ENCODE measurements around the gene VEPH1. TPM values are rescaled to one million over a fixed set of nuclear protein-coding genes. Genes with fewer than 3 reads are reported as not detected.

The VEPH1 gene
- total RNA-seq, 1 experiment from 2014 or later = not detected

- DNase-seq (ENCODE audit: low spot score) = no peak
Measured at GRCh38 chr3:157388976-157389375, 114.2 kb downstream of the VEPH1 start.

GRCh38 chr3:157387708-157388435 is 115.3 kb downstream of the VEPH1 start:
- DNase-seq (ENCODE audit: low spot score) = no peak

DNA sequence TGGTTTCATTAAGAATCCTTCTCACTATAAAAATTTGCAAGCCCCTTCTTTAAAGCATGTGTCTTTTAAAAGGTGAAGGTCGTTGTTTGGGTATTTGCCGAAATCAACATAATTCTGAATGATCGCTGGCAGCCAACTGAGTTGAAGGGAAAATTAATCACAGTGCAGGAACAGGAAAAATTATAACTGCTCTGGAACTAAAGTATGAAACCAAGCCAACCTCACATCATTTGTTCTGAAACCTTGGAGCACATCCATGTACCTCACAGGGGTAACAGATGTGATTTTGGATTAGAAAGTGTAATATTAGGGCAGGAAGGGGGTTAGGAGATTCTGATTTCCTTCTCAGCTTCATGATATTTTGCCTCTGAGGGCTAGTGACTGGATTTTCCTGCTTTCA is 118.7 kb downstream of the VEPH1 start:
- DNase-seq (ENCODE audit: low spot score) = no peak

DNA sequence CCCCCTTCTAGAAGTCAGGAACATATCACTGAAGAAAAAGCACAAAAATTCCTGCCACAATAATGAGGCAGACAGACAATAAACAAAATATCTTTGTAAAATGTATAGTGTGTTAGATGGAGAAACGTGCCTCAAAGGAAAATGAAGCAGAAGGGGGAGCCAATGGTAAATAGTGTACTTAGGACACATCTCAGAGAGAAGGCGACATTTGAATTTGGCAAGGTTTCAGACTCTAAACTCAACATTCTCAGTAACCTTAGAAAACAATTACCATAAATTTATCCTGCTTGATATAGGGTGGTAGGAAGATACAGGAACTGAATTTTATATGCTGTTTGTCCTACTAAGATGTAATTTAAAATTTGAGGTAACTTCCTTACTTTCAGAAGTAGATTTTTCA is 119.2 kb downstream of the VEPH1 start:
- no peak for DNase-seq (ENCODE audit: low spot score)

DNA sequence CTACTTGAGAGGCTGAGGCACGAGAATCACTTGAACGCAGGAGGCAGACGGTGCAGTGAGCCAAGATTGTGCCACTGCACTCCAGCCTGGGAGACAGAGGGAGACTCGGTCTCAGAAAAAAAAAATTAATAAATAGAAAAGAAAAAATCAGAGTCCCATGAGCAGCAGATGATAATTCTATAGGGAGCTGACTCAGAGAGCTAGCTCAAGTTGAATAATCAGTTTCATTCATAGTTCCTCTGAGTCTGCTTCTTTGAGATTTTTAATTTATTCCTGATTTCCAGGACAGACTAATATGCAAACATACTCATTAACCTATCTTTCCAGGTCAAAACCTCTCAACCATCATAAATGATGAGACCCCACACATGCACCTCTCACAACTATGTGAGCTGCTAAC is 121.6 kb downstream of the VEPH1 start:
- no peak for DNase-seq (ENCODE audit: low spot score)

DNA sequence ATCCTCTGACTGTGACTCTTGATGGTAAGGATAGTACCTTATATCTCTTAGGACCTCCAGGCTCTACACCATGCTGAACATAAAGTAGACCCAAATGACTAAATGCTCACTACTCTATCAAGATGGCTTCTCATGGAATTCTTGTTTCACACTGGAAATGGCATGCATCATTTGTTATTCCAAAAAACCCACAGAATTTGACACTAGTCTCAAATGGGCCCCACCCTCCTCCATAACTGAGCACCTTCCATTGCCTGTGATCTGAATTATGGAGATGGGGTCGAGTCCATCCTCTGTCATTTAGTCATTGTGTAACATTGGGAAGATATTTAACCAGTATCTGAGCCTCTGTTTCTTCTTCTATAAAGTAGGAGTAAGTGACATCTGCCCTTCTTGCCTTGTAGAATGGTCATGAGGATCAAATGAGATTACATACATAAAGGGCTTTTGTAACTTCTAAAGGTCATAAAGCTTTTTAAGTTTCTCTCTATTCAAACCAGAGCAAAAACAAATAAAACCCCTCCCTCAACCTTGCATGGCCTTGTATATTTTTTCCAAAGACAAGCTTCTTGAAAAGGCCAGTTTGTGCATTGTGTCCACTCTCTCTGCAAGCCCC is 123.6 kb downstream of the VEPH1 start:
- no peak for DNase-seq (ENCODE audit: low spot score)

- no peak for DNase-seq (ENCODE audit: low spot score)
Measured at GRCh38 chr3:157376603-157377300, 126.5 kb downstream of the VEPH1 start.

DNA sequence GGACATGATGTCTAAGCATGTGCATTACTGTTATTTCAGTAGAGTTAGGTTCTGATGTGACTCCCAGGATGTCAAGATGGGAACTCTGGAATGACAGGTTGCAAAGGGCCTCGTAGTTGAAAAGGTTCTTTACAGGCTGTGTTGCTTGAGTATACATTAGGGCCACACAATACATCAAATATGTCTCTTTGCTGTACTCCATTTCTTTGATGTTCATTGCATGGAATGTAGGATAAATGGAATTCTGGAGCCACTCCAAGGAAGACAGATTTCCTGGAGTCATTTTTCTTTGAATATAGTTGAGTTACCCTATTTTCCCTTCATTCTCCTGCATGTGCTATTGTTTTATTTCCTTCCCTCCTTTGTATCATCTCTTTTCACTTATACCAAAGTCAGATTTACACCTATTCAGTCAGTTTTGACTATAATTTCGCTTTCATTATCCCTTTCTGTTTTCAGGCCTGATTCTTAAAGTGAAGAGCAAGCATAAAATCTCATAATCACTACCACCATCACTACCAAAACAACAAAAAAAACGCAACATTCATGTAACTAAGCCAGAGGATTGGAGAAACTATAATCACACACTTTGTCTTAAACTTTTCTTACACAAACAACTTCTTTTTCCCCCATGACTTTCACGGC is 127.8 kb downstream of the VEPH1 start:
- DNase-seq (ENCODE audit: low spot score) = no peak

GRCh38 chr3:157374933-157375332 is 128.3 kb downstream of the VEPH1 start:
- no peak for DNase-seq (ENCODE audit: low spot score)

GRCh38 chr3:157373783-157374182 is 129.4 kb downstream of the VEPH1 start:
- DNase-seq (ENCODE audit: low spot score) = no peak

DNA sequence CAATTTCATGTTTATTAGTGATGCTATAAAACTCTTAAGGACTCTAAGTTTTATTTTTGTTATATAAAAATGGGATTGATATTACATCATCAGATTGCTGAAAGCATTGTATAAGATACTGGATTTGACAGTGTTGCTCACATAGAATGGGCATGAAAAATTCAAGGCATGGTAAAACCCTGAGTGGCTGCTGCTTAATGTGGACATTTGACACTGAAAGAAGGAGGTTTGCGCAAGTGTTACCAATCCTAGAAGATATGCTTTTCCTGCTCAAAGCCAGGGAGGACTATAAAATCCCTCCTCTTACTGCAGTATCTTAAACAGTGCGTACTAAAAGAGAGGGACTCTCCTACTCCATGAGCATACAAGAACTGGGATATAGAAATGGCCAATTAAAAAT is 132.3 kb downstream of the VEPH1 start:
- no peak for DNase-seq (ENCODE audit: low spot score)

- no peak for DNase-seq (ENCODE audit: low spot score)
Measured at GRCh38 chr3:157369727-157370421, 133.3 kb downstream of the VEPH1 start.

DNA sequence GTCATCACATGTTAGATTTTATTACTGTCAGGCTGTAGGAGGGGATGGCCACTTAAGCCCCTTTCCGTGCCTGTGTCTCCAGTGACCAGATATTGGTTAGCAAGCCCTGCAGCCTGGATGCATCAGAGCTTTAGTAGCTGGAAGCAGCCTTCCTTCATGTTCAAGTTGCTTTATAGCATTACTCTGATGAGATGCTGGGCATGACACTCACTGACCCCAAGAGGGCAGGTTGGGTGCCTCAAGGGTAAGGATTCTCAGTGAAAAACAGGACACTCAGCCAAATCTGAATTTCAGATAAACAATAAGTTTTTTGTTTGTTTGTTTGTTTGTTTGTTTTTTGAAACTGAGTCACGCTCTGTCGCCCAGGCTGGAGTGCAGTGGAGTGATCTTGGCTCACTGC is 135.0 kb downstream of the VEPH1 start:
- no peak for DNase-seq (ENCODE audit: low spot score)

DNA sequence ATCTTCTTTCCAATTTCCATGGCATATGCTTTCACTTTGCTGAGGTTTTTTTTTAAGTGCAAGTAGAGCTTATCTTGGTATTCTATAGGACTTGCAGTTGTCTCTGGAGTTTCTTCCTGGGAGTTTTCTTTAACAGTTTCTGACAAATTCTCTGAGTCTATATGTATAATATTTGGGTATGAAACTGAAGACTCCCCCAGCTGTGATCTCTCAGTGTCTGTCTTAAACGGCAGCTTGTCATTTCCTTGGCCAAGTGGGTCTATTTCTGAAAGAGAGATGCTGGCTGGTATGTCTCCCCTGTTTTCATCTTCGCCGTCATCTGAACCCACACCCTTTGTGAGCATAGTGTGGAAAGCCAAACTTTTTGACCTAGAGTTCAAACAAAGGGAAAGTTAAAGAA is 139.8 kb downstream of the VEPH1 start:
- no peak for DNase-seq (ENCODE audit: low spot score)

GRCh38 chr3:157362348-157362747 is 140.9 kb downstream of the VEPH1 start:
- no peak for DNase-seq (ENCODE audit: low spot score)

GRCh38 chr3:157360044-157360443 is 143.2 kb downstream of the VEPH1 start:
- no peak for DNase-seq (ENCODE audit: low spot score)

- no peak for DNase-seq (ENCODE audit: low spot score)
Measured at GRCh38 chr3:157356541-157356940, 146.7 kb downstream of the VEPH1 start.

DNA sequence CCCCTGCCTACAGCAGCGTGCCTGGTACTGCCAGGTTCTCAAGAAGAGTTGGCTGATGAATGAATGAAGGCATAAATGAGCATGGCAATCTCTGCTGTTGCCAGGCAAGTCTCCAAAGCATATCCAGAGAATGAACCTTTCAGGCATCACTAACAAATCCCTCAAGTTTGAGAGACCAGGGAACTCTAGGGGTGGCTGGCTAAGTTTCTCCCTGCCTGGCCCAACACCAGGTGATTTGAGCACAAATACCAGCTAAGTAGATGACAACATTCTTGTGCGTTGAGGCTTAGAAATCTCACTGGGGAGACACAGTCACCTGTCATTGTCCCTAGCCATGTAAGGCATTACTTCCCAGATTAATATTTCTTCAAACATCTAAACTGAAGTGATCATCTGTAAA is 147.9 kb downstream of the VEPH1 start:
- no peak for DNase-seq (ENCODE audit: low spot score)

- peak; percentile 11 for DNase-seq (ENCODE audit: low spot score)
Measured at GRCh38 chr3:157354722-157355121, 148.5 kb downstream of the VEPH1 start.

- DNase-seq (ENCODE audit: low spot score) = no peak
Measured at GRCh38 chr3:157354254-157354653, 149.0 kb downstream of the VEPH1 start.

- DNase-seq (ENCODE audit: low spot score) = no peak
Measured at GRCh38 chr3:157353652-157354051, 149.6 kb downstream of the VEPH1 start.

DNA sequence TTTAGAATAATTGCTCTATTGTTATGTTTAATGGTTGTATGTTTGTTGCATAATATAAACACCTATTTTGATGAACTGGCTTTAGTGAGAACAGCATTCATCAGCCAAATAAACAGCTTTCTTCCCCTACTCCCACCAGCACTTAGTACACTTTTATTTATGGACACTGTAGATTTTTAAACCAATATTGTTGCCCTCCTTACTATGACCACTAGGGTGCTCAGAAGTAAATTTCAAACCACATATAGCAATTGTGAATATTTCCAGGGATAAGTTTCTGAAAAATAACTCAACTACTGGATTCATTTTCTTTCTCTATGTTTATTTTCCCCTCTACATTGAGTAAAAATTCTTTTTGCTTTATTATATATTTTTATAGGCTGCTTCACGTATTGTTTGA is 151.2 kb downstream of the VEPH1 start:
- no peak for DNase-seq (ENCODE audit: low spot score)
